Lower lobe of right lung (tissue), 2 donors: ENCODE results near the gene SQSTM1. TPM values are rescaled to one million over a fixed set of nuclear protein-coding genes. Genes with fewer than 3 reads are reported as not detected.

Experiments
- ATAC-seq, 2 donors: fragments of 200-7000 bp; cut with Tn5 transposase; one replicate each; pipeline ENCODE4 v1.9.1; 2020 to 2022; ENCODE audit warnings: mild to moderate bottlenecking in 2 of 2, moderate library complexity in 2 of 2
- DNase-seq: peaks from one replicate; pipeline ENCODE4 v3.0.0-alpha.2; 2020
- H3K27ac ChIP-seq: fragments of 200-600 bp; one replicate; pipeline ENCODE4 v1.8.0; 2022
- H3K27me3 ChIP-seq: fragments of 200-600 bp; one replicate; pipeline ENCODE4 v1.8.0; 2022; ENCODE audit warnings: low read depth
- H3K36me3 ChIP-seq: fragments of 200-600 bp; one replicate; pipeline ENCODE4 v1.8.0; 2022; ENCODE audit warnings: mild to moderate bottlenecking
- H3K4me1 ChIP-seq: fragments of 200-600 bp; one replicate; pipeline ENCODE4 v1.8.0; 2022
- H3K4me3 ChIP-seq: fragments of 200-600 bp; one replicate; pipeline ENCODE4 v1.8.0; 2022; ENCODE audit warnings: mild to moderate bottlenecking
- H3K9me3 ChIP-seq: fragments of 200-600 bp; one replicate; pipeline ENCODE4 v1.8.0; 2022
- CTCF ChIP-seq: fragments of 200-600 bp; IDR thresholded peaks from one replicate; pipeline ENCODE4 v1.8.0; 2022; ENCODE audit warnings: antibody characterized with exemption, mild to moderate bottlenecking
- intact Hi-C: fragments of 100-400 bp; cut with DNase I; formaldehyde crosslinking; loops from one replicate; pipeline ENCODE4 v1.11.0; 2022
- total RNA-seq: library from RNA; stranded (reverse); fragmentation: NEBNext Ultra II Directional; extraction: Animal tissue kit (Norgen Biotek cat#: 25700); gene quantifications from one replicate; pipeline ENCODE4 v1.2.1, GENCODE V29; 2021
- donor health status: DM: no; HTN: yes; CAD: no; lungs with severe emphysema.

Gene SQSTM1
- total RNA-seq, 1 donor from 2014 or later: 450 TPM

- Histone ChIP-seq H3K4me1 (no peaks in the 10 kb centered on the region), H3K9me3 (no peaks in the 10 kb centered on the region), H3K27ac (no peak overlapping the region), H3K4me3 (no peak overlapping the region), H3K36me3 (peaks cover 85% of the 10 kb centered on the region), H3K27me3 (no peaks in the 10 kb centered on the region)
- DNase-seq (no peak), ATAC-seq (no peak)
- no peak for TF ChIP-seq CTCF
- intact Hi-C loops: no loop called here
Observed at GRCh38 chr5:179876610-179876952, 55.9 kb downstream of the SQSTM1 start.

GRCh38 chr5:179878222-179879002 is 57.7 kb downstream of the SQSTM1 start:
- peaks cover 12% of the 10 kb centered on the region for H3K9me3 ChIP-seq
- no peaks in the 10 kb centered on the region for H3K4me1 ChIP-seq
- intact Hi-C loops: no loop called here
- H3K27me3 ChIP-seq: no peaks in the 10 kb centered on the region
- no peak overlapping the region for H3K27ac ChIP-seq
- ATAC-seq: no peak
- no peak for TF ChIP-seq CTCF
- DNase-seq: no peak
- no peak overlapping the region for H3K4me3 ChIP-seq
- peaks cover 76% of the 10 kb centered on the region for H3K36me3 ChIP-seq

GRCh38 chr5:179879003-179879689 is 58.4 kb downstream of the SQSTM1 start:
- H3K4me1 ChIP-seq: no peaks in the 10 kb centered on the region
- peaks cover 18% of the 10 kb centered on the region for H3K9me3 ChIP-seq
- H3K27me3 ChIP-seq: no peaks in the 10 kb centered on the region
- H3K27ac ChIP-seq: no peak overlapping the region
- DNase-seq (no peak), ATAC-seq (peak; percentile 28 to 32)
- TF ChIP-seq CTCF: no peak
- H3K36me3 ChIP-seq: peaks cover 76% of the 10 kb centered on the region
- H3K4me3 ChIP-seq: no peak overlapping the region
- intact Hi-C loops: no loop called here

- Histone ChIP-seq H3K27ac (no peak overlapping the region), H3K36me3 (peaks cover 76% of the 10 kb centered on the region), H3K4me3 (no peak overlapping the region), H3K4me1 (no peaks in the 10 kb centered on the region), H3K9me3 (peaks cover 18% of the 10 kb centered on the region), H3K27me3 (no peaks in the 10 kb centered on the region)
- TF ChIP-seq CTCF: no peak
- intact Hi-C loops: no loop called here
- DNase-seq: no peak
- ATAC-seq: no peak
Observed at GRCh38 chr5:179879690-179880010, 58.9 kb downstream of the SQSTM1 start.

GRCh38 chr5:179880066-179880650 is 59.5 kb downstream of the SQSTM1 start:
- peaks cover 18% of the 10 kb centered on the region for H3K9me3 ChIP-seq
- no peak overlapping the region for H3K4me3 ChIP-seq
- no peak for TF ChIP-seq CTCF
- H3K27ac ChIP-seq: no peak overlapping the region
- peak in 1 of 2 donors; percentile 18 for ATAC-seq
- H3K36me3 ChIP-seq: peaks cover 76% of the 10 kb centered on the region
- peak; percentile 32 for DNase-seq
- intact Hi-C loops: no loop called here
- no peaks in the 10 kb centered on the region for H3K4me1 ChIP-seq
- no peaks in the 10 kb centered on the region for H3K27me3 ChIP-seq
